Measurements from ENCODE around the gene NCKAP1. TPM values are rescaled to one million over a fixed set of nuclear protein-coding genes. Genes with fewer than 3 reads are reported as not detected.

The NCKAP1 gene
- total RNA-seq, 1 donor from 2014 or later = 202 TPM

GRCh38 chr2:182949572-182950189, 88.6 kb downstream of the NCKAP1 start:
- no peak for DNase-seq (ENCODE audit: low spot score)

- no peak for DNase-seq (ENCODE audit: low spot score)
Observed at GRCh38 chr2:182949052-182949451, 89.2 kb downstream of the NCKAP1 start.

GRCh38 chr2:182946958-182947369, 91.3 kb downstream of the NCKAP1 start:
- DNase-seq (ENCODE audit: low spot score) = peak; percentile 37

GRCh38 chr2:182943339-182943738, 94.9 kb downstream of the NCKAP1 start:
- no peak for DNase-seq (ENCODE audit: low spot score)

- DNase-seq (ENCODE audit: low spot score) = no peak
Observed at GRCh38 chr2:182942756-182943155, 95.5 kb downstream of the NCKAP1 start.

- peak; percentile 69 for DNase-seq (ENCODE audit: low spot score)
Observed at GRCh38 chr2:182941919-182942318, 96.3 kb downstream of the NCKAP1 start.

GRCh38 chr2:182941121-182941722, 97.0 kb downstream of the NCKAP1 start:
- DNase-seq (ENCODE audit: low spot score) = peak; percentile 48

- no peak for DNase-seq (ENCODE audit: low spot score)
Observed at GRCh38 chr2:182937870-182938269, 100.4 kb downstream of the NCKAP1 start.

- DNase-seq (ENCODE audit: low spot score) = no peak
Observed at GRCh38 chr2:182933629-182934028, 104.6 kb downstream of the NCKAP1 start.

GRCh38 chr2:182929972-182930371, 108.3 kb downstream of the NCKAP1 start:
- no peak for DNase-seq (ENCODE audit: low spot score)

- DNase-seq (ENCODE audit: low spot score) = no peak
Observed at GRCh38 chr2:182924306-182924705, 114.0 kb downstream of the NCKAP1 start.

- DNase-seq (ENCODE audit: low spot score) = no peak
Observed at GRCh38 chr2:182921234-182921633, 117.0 kb downstream of the NCKAP1 start.

- no peak for DNase-seq (ENCODE audit: low spot score)
Observed at GRCh38 chr2:182920631-182921056, 117.6 kb downstream of the NCKAP1 start.

GRCh38 chr2:182920089-182920488, 118.2 kb downstream of the NCKAP1 start:
- DNase-seq (ENCODE audit: low spot score) = no peak

- DNase-seq (ENCODE audit: low spot score) = no peak
Observed at GRCh38 chr2:182918961-182919652, 119.2 kb downstream of the NCKAP1 start.

GRCh38 chr2:182917924-182918323, 120.3 kb downstream of the NCKAP1 start:
- no peak for DNase-seq (ENCODE audit: low spot score)

- no peak for DNase-seq (ENCODE audit: low spot score)
Observed at GRCh38 chr2:182916417-182916816, 121.8 kb downstream of the NCKAP1 start.

GRCh38 chr2:182915369-182916326, 122.6 kb downstream of the NCKAP1 start:
- peak; percentile 36 for DNase-seq (ENCODE audit: low spot score)

GRCh38 chr2:182914852-182915251, 123.4 kb downstream of the NCKAP1 start:
- no peak for DNase-seq (ENCODE audit: low spot score)

- no peak for DNase-seq (ENCODE audit: low spot score)
Observed at GRCh38 chr2:182913064-182913463, 125.2 kb downstream of the NCKAP1 start.

- DNase-seq (ENCODE audit: low spot score) = no peak
Observed at GRCh38 chr2:182912518-182912915, 125.7 kb downstream of the NCKAP1 start.
